Measurements from ENCODE around the gene SRM.

SRM gene

GRCh38 chr1:11013160-11013531, 46.7 kb downstream of the SRM start:
- DNase-seq (ENCODE audit: low spot score) = no peak

DNA sequence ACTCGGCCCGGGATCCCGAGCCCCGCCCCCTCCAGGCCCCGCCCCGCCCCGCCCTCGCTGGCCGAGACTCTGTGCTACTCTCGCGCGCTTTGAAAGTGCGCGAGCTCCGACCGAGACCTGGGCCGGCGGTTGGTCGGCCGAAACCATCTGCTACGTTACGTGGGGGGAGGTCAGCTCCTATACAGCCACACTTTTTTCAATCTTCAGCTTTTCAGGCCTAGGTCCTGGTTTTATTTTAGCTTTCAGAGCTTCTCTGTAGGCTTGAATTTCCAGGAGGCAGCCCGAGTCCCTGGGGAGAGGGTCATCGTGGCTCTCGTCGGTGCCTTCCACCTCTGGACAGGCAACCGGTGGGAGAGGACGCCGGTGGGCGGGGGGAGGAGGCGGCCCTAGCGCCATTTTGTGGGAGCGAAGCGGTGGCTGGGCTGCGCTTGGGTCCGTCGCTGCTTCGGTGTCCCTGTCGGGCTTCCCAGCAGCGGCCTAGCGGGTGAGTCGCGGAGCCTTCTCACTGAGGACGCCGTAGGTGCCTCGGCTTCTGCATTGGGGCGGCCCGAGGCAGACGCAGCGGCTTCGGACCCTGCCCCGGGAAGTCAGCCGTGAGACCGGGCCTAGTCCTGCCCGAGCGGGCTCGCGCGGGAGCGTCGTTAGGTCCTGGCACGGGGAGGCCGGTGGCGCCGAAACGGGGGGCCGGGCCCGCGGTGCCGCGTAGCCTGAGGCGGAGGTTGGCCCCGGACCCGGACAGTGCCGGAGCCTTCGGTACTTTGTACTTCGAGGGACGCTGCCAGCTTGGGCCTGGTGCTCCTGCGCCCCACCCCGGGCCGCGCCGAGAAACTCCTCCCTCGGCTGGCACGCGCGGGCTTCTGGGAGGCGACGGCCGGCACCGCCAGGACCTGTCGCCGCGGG, 47.3 kb downstream of the SRM start, which contains the start of gene TARDBP:
TSS of gene TARDBP (plus strand) at position 395 of the 900 bp plus-strand sequence. CDS start 1,074 bp downstream, outside the sequence.
- DNase-seq (ENCODE audit: low spot score) = peak; percentile 87
